ENCODE data around the gene KRTAP19-4. TPM values are rescaled to one million over a fixed set of nuclear protein-coding genes. Genes with fewer than 3 reads are reported as not detected.

KRTAP19-4 gene
- total RNA-seq, 1 experiment from 2014 or later = not detected

DNA sequence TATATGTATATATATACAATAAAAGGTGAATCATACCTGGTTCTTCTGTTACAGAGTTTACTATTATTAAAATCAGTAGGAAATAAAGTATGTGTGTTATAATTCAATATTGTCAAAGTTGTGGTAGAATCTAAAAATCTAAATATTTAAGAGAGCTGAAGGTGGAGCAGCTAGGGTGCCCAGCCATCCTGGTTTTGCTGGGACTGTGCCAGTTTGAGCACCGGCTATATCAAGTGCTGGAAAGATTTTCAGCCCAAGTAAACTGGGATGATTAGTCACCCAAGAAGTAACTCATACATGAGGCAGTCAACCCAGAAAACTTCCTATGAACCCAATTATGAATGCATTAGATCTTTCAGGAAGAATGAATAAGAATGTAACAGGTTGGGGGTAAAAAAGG is 21.9 kb upstream of the KRTAP19-4 start:
- H3K27me3 ChIP-seq (ENCODE audit: control insufficient read depth, insufficient read depth, low read length) = no peaks in the 10 kb centered on the region
- POLR2A ChIA-PET = no interaction called here
- DNase-seq (ENCODE audit: low read depth, low spot score) (no peak), ATAC-seq (no peak)
- no TSS peak for BruUV-seq (replicated peaks)
- no peak overlapping the region for H3K27ac ChIP-seq (ENCODE audit: low read length)
- intact Hi-C loops (cut with micrococcal nuclease; ENCODE audit: unreplicated experiment) (no loop called here), in situ Hi-C loops (cut with HindIII; ENCODE audit: low pct_unique_long_range_greater_than_20kb, low sequenced_read_pairs) (no loop called here)
- H3K4me3 ChIP-seq (ENCODE audit: low read depth in 2 of 2, low read length in 2 of 2) = no peak overlapping the region
- no peak for TF ChIP-seq TCF7L2 (IDR thresholded peaks at IDR 0.05; ENCODE audit: low read depth, low read length)
- no peak for TF ChIP-seq POLR2AphosphoS5 (IDR thresholded peaks at IDR 0.05; ENCODE audit: low read depth, low read length)
- TF ChIP-seq, protein P1, sequence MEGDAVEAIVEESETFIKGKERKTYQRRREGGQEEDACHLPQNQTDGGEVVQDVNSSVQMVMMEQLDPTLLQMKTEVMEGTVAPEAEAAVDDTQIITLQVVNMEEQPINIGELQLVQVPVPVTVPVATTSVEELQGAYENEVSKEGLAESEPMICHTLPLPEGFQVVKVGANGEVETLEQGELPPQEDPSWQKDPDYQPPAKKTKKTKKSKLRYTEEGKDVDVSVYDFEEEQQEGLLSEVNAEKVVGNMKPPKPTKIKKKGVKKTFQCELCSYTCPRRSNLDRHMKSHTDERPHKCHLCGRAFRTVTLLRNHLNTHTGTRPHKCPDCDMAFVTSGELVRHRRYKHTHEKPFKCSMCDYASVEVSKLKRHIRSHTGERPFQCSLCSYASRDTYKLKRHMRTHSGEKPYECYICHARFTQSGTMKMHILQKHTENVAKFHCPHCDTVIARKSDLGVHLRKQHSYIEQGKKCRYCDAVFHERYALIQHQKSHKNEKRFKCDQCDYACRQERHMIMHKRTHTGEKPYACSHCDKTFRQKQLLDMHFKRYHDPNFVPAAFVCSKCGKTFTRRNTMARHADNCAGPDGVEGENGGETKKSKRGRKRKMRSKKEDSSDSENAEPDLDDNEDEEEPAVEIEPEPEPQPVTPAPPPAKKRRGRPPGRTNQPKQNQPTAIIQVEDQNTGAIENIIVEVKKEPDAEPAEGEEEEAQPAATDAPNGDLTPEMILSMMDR (IDR thresholded peaks at IDR 0.05) = no peak
- TF ChIP-seq, protein P2, sequence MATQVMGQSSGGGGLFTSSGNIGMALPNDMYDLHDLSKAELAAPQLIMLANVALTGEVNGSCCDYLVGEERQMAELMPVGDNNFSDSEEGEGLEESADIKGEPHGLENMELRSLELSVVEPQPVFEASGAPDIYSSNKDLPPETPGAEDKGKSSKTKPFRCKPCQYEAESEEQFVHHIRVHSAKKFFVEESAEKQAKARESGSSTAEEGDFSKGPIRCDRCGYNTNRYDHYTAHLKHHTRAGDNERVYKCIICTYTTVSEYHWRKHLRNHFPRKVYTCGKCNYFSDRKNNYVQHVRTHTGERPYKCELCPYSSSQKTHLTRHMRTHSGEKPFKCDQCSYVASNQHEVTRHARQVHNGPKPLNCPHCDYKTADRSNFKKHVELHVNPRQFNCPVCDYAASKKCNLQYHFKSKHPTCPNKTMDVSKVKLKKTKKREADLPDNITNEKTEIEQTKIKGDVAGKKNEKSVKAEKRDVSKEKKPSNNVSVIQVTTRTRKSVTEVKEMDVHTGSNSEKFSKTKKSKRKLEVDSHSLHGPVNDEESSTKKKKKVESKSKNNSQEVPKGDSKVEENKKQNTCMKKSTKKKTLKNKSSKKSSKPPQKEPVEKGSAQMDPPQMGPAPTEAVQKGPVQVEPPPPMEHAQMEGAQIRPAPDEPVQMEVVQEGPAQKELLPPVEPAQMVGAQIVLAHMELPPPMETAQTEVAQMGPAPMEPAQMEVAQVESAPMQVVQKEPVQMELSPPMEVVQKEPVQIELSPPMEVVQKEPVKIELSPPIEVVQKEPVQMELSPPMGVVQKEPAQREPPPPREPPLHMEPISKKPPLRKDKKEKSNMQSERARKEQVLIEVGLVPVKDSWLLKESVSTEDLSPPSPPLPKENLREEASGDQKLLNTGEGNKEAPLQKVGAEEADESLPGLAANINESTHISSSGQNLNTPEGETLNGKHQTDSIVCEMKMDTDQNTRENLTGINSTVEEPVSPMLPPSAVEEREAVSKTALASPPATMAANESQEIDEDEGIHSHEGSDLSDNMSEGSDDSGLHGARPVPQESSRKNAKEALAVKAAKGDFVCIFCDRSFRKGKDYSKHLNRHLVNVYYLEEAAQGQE (IDR thresholded peaks at IDR 0.05; ENCODE audit: insufficient read depth in 1 of 2, low read depth in 2 of 2, low read length in 1 of 2) = no peak
- TF ChIP-seq SIN3A (IDR thresholded peaks at IDR 0.05; ENCODE audit: borderline replicate concordance, insufficient read depth, low read depth, low read length) = no peak
- H3K36me3 ChIP-seq (ENCODE audit: control insufficient read depth, insufficient read depth, low read length) = no peaks in the 10 kb centered on the region
- no peaks in the 10 kb centered on the region for H3K9me3 ChIP-seq (ENCODE audit: control insufficient read depth, insufficient read depth, low read depth, low read length)
- no peaks in the 10 kb centered on the region for H3K4me1 ChIP-seq (ENCODE audit: control insufficient read depth, insufficient read depth, low read length)
- CTCF ChIA-PET = no interaction called here

DNA sequence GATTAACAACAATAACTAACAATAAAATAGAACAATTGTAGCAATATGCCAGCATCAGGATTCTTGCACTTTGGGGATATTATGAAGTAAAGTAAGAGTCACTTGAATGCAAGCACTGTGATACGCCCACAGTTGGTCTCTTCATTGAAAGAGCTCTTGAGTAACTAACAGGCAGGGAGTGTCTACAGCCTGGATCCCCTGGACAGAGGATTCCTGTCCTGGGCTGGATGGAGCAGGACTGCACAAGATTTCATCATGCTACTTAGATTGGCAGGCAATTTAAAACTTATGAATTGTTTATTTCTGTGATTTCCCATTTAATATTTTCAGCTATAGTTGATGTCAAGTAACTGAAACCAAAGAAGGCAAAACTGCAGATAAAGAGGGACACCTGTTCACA is 18.7 kb upstream of the KRTAP19-4 start:
- intact Hi-C loops (cut with micrococcal nuclease; ENCODE audit: unreplicated experiment) = no loop called here
- Histone ChIP-seq H3K27me3 (ENCODE audit: control insufficient read depth, insufficient read depth, low read length) (no peaks in the 10 kb centered on the region), H3K36me3 (ENCODE audit: control insufficient read depth, insufficient read depth, low read length) (no peaks in the 10 kb centered on the region), H3K4me1 (ENCODE audit: control insufficient read depth, insufficient read depth, low read length) (no peaks in the 10 kb centered on the region), H3K9me3 (ENCODE audit: control insufficient read depth, insufficient read depth, low read depth, low read length) (no peaks in the 10 kb centered on the region), H3K27ac (ENCODE audit: low read length) (no peak overlapping the region), H3K4me3 (ENCODE audit: low read depth in 2 of 2, low read length in 2 of 2) (no peak overlapping the region)
- CTCF ChIA-PET = no interaction called here
- ATAC-seq = no peak
- POLR2A ChIA-PET = no interaction called here
- no peak for DNase-seq (ENCODE audit: low read depth, low spot score)
- TF ChIP-seq, protein P1 (IDR thresholded peaks at IDR 0.05) = no peak
- TF ChIP-seq TCF7L2 (IDR thresholded peaks at IDR 0.05; ENCODE audit: low read depth, low read length) (no peak), POLR2AphosphoS5 (IDR thresholded peaks at IDR 0.05; ENCODE audit: low read depth, low read length) (no peak), SIN3A (IDR thresholded peaks at IDR 0.05; ENCODE audit: borderline replicate concordance, insufficient read depth, low read depth, low read length) (no peak)
- TF ChIP-seq, protein P2 (IDR thresholded peaks at IDR 0.05; ENCODE audit: insufficient read depth in 1 of 2, low read depth in 2 of 2, low read length in 1 of 2) = no peak
- in situ Hi-C loops (cut with HindIII; ENCODE audit: low pct_unique_long_range_greater_than_20kb, low sequenced_read_pairs) = no loop called here
- BruUV-seq (replicated peaks) = no TSS peak

Data from Panc1 (cell line).